GM12878 (cell line): ENCODE results near the gene NUDCD2.

Source experiments
- BRCA1 ChIP-seq: IDR thresholded peaks from 2 replicates; pipeline ENCODE4 v1.6.1; 2011; ENCODE audit warnings: low read depth, low read length, improper control_type of control experiment
- CHD1 ChIP-seq: IDR thresholded peaks from 2 replicates; pipeline ENCODE4 v1.6.1; 2012; ENCODE audit warnings: low read depth, low read length, improper control_type of control experiment
- CTCF ChIP-seq, 3 experiments: IDR thresholded peaks in 2 of 3; conservative IDR thresholded peaks in 1 of 3; 2 replicates each; pipeline ENCODE4 v1.5.1; 2011; ENCODE audit warnings: low read depth in 3 of 3, low read length in 3 of 3, mild to moderate bottlenecking in 3 of 3, control low read depth in 2 of 3, moderate library complexity in 2 of 3, inconsistent platforms in 1 of 3, mixed read lengths in 1 of 3; ENCODE audit not compliant: control insufficient read depth in 2 of 3, insufficient read depth in 1 of 3; ENCODE audit errors: extremely low read depth in 1 of 3
- EZH2 ChIP-seq: IDR thresholded peaks from 2 replicates; pipeline ENCODE4 v1.6.1; 2012; ENCODE audit warnings: low read depth, mild to moderate bottlenecking, control low read depth, inconsistent platforms, low read length, borderline replicate concordance; ENCODE audit not compliant: control insufficient read depth
- HDAC6 ChIP-seq: fragments of 200-600 bp; sonication (generic); IDR thresholded peaks from one replicate; pipeline ENCODE4 v1.8.0; 2017; ENCODE audit warnings: antibody characterized with exemption; ENCODE audit not compliant: unreplicated experiment
- IRF3 ChIP-seq: fragments of 450-650 bp; IDR thresholded peaks from 2 replicates; pipeline ENCODE4 v1.6.1; 2014; ENCODE audit warnings: mild to moderate bottlenecking
- KAT2A ChIP-seq: conservative IDR thresholded peaks from 2 replicates; pipeline ENCODE4 v1.6.1; 2011; ENCODE audit warnings: low read depth, low read length; ENCODE audit not compliant: control insufficient read depth
- KDM1A ChIP-seq: fragments of 200-600 bp; sonication (generic); IDR thresholded peaks from 2 replicates; pipeline ENCODE4 v1.6.1; 2016; ENCODE audit warnings: borderline replicate concordance
- POLR2A ChIP-seq: IDR thresholded peaks from 2 replicates; pipeline ENCODE4 v1.6.1; 2011; ENCODE audit warnings: low read depth, mild to moderate bottlenecking, low read length
- RFX5 ChIP-seq: IDR thresholded peaks from 2 replicates; pipeline ENCODE4 v1.6.1; 2011; ENCODE audit warnings: low read depth, low read length, improper control_type of control experiment
- SP1 ChIP-seq: IDR thresholded peaks from one replicate; pipeline ENCODE4 v1.6.1; 2011; ENCODE audit warnings: low read depth, low read length
- SREBF2 ChIP-seq: IDR thresholded peaks from 2 replicates; pipeline ENCODE4 v1.6.1; 2012; ENCODE audit warnings: mild to moderate bottlenecking, low read length
- TCF12 ChIP-seq: IDR thresholded peaks from 2 replicates; pipeline ENCODE4 v1.6.1; 2011; ENCODE audit warnings: low read depth, mild to moderate bottlenecking, low read length

GRCh38 chr5:163504079-163504931 lies 44.4 kb upstream of the NUDCD2 start:
- no peak for TF ChIP-seq SREBF2
- TF ChIP-seq EZH2, result no peak
- TF ChIP-seq RFX5, result no peak
- no peak for TF ChIP-seq IRF3
- no peak for TF ChIP-seq KAT2A
- no peak for TF ChIP-seq CTCF (IDR thresholded peaks at IDR 0.05 in 2 of 3, conservative IDR thresholded peaks at IDR 0.05 in 1 of 3; ENCODE audit: control insufficient read depth in 2 of 3, extremely low read depth in 1 of 3, insufficient read depth in 1 of 3, low read depth in 3 of 3, low read length in 3 of 3)
- no peak for TF ChIP-seq KDM1A
- TF ChIP-seq BRCA1, result no peak
- no peak for TF ChIP-seq TCF12
- no peak for TF ChIP-seq CHD1
- peak; percentile 57 for TF ChIP-seq POLR2A
- TF ChIP-seq SP1, result peak; percentile 33
- no peak for TF ChIP-seq HDAC6
